ENCODE data around the gene IFI35.

- TF ChIP-seq HDAC6 (IDR thresholded peaks at IDR 0.05; ENCODE audit: low read depth, low read length) (no peak), JUND (IDR thresholded peaks at IDR 0.05; ENCODE audit: borderline replicate concordance, low read depth, low read length) (no peak), JUND (tag; IDR thresholded peaks at IDR 0.05; ENCODE audit: borderline replicate concordance, low read depth, low read length) (no peak), POLR2A (conservative IDR thresholded peaks at IDR 0.05) (no peak), ZKSCAN3 (CRISPR knock-in tag; IDR thresholded peaks at IDR 0.05) (no peak), MIER1 (IDR thresholded peaks at IDR 0.05; ENCODE audit: low read depth) (no peak), ZFPM2 (CRISPR knock-in tag; IDR thresholded peaks at IDR 0.05) (no peak), NR4A1 (CRISPR knock-in tag; IDR thresholded peaks at IDR 0.05) (no peak), NR4A1 (tag; IDR thresholded peaks at IDR 0.05) (no peak), CTCF (IDR thresholded peaks at IDR 0.05 in 2 of 3, conservative IDR thresholded peaks at IDR 0.05 in 1 of 3; ENCODE audit: insufficient read depth in 2 of 3, low read depth in 1 of 3, low read length in 3 of 3) (no peak), SIRT6 (IDR thresholded peaks at IDR 0.05; ENCODE audit: low read depth, low read length) (no peak)
- TF ChIP-seq, protein P1, sequence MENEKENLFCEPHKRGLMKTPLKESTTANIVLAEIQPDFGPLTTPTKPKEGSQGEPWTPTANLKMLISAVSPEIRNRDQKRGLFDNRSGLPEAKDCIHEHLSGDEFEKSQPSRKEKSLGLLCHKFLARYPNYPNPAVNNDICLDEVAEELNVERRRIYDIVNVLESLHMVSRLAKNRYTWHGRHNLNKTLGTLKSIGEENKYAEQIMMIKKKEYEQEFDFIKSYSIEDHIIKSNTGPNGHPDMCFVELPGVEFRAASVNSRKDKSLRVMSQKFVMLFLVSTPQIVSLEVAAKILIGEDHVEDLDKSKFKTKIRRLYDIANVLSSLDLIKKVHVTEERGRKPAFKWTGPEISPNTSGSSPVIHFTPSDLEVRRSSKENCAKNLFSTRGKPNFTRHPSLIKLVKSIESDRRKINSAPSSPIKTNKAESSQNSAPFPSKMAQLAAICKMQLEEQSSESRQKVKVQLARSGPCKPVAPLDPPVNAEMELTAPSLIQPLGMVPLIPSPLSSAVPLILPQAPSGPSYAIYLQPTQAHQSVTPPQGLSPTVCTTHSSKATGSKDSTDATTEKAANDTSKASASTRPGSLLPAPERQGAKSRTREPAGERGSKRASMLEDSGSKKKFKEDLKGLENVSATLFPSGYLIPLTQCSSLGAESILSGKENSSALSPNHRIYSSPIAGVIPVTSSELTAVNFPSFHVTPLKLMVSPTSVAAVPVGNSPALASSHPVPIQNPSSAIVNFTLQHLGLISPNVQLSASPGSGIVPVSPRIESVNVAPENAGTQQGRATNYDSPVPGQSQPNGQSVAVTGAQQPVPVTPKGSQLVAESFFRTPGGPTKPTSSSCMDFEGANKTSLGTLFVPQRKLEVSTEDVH (IDR thresholded peaks at IDR 0.05; ENCODE audit: low read depth, partially characterized antibody): no peak
Measured at GRCh38 chr17:42997390-42997983, 9.1 kb upstream of the IFI35 start.
